Measurements from ENCODE around the gene ECE1. TPM values are rescaled to one million over a fixed set of nuclear protein-coding genes. Genes with fewer than 3 reads are reported as not detected.
"Not testable (repeated sequence)": the region's sequence is repeated elsewhere in the genome, so short reads cannot be mapped to it uniquely, and the experiment has no call there.

Gene ECE1
- total and polyA plus RNA-seq, 9 of the 15 experiments (the other 6 are each of a cell fraction or from before 2014, with no cell fraction given): 0.56 to 34.8 (median 11.0) TPM

DNA sequence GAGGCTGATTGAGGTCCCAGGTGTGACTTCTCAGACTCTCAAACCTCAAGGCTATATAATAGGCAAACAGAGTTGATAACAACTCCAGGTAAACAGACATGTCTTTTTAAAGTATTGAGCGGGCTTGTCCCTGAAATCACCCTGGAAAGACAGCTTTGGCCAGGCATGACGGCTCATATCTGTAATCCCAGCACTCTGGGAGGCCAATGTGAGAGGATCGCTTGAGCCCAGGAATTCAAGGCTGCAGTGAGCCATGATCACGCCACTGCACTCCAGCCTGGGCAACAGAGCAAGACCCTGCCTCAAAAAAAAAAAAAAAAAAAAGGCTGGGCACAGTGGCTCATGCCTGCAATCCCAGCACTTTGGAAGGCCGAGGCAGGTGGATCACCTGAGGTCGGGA is 4.9 kb downstream of the ECE1 start:
- DNase-seq (ENCODE audit: extremely low read depth in 1 of 4, low spot score in 3 of 4); H3K4me2 ChIP-seq (ENCODE audit: insufficient read depth, low read length); H3K27me3 ChIP-seq (ENCODE audit: control insufficient read depth in 2 of 2, insufficient read depth in 2 of 2, low read length in 2 of 2); CTCF ChIA-PET (ENCODE audit: low intra/inter-chr PET ratio); H3K9ac ChIP-seq (ENCODE audit: insufficient read depth in 1 of 2, low read depth in 2 of 2, low read length in 2 of 2); POLR2A ChIA-PET; H3K27ac ChIP-seq (ENCODE audit: extremely low read depth, low read depth, low read length); H3K4me3 ChIP-seq; H2AFZ ChIP-seq (ENCODE audit: low read depth, low read length); H3K36me3 ChIP-seq (ENCODE audit: control insufficient read depth, insufficient read depth, low read length); H3K79me2 ChIP-seq (ENCODE audit: control insufficient read depth, insufficient read depth, low read length); H3K9me3 ChIP-seq (replicated peaks; ENCODE audit: control insufficient read depth, insufficient read depth, low read depth, low read length); BruUV-seq (replicated peaks); intact Hi-C loops (cut with micrococcal nuclease); ATAC-seq; in situ Hi-C loops (cut with MboI); H3K9me1 ChIP-seq (ENCODE audit: control insufficient read depth, insufficient read depth, low read length); FAIRE-seq: not testable (repeated sequence)
- WGBS (ENCODE audit: insufficient coverage, low coverage, missing lambda C conversion rate): 51% methylated on average over 6 of the region's 6 CpGs
- Histone ChIP-seq H3K4me1 (replicated peaks in 1 of 2; ENCODE audit: control insufficient read depth in 2 of 2, insufficient read depth in 2 of 2, low read length in 2 of 2) (peaks cover 2 to 10% of the 10 kb centered on the region in 2 experiments; a peak in 2 of 5 replicates), H4K20me1 (replicated peaks; ENCODE audit: control insufficient read depth, insufficient read depth, low read length) (peaks cover 11% of the 10 kb centered on the region; the same call in 1 of the 2 replicates)
- TF ChIP-seq ZNF121 (CRISPR knock-in tag; conservative IDR thresholded peaks at IDR 0.05): peak; percentile 70

DNA sequence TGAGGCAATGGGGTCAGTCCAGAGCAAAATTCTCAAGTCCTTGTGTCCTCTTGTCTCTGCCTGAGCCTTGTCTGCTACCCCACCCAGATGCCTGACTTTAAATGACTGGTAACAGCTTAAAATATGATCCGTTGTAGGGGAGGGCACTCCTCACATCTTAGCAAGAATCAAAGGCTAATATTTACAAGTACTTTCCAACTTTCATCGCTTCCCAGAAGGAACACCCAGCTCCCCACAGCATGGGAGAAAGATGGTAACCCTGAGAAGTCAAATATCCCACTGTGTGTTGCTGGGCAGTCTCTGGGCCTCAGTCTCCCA is 5.2 kb downstream of the ECE1 start:
- intact Hi-C loops (cut with micrococcal nuclease) (no loop called here), in situ Hi-C loops (cut with MboI) (no loop called here)
- no peak for ATAC-seq
- Histone ChIP-seq H3K27me3 (ENCODE audit: control insufficient read depth in 2 of 2, insufficient read depth in 2 of 2, low read length in 2 of 2) (no peaks in the 10 kb centered on the region), H4K20me1 (replicated peaks; ENCODE audit: control insufficient read depth, insufficient read depth, low read length) (peaks cover 10% of the 10 kb centered on the region; the same call in 1 of the 2 replicates), H3K9me3 (replicated peaks; ENCODE audit: control insufficient read depth, insufficient read depth, low read depth, low read length) (no peaks in the 10 kb centered on the region), H3K36me3 (ENCODE audit: control insufficient read depth, insufficient read depth, low read length) (no peaks in the 10 kb centered on the region), H3K4me3 (no peak overlapping the region), H3K27ac (ENCODE audit: extremely low read depth, low read depth, low read length) (no peak overlapping the region), H3K9ac (ENCODE audit: insufficient read depth in 1 of 2, low read depth in 2 of 2, low read length in 2 of 2) (no peak overlapping the region), H3K4me2 (ENCODE audit: insufficient read depth, low read length) (no peak overlapping the region), H3K79me2 (ENCODE audit: control insufficient read depth, insufficient read depth, low read length) (no peaks in the 10 kb centered on the region), H2AFZ (ENCODE audit: low read depth, low read length) (no peak overlapping the region), H3K9me1 (ENCODE audit: control insufficient read depth, insufficient read depth, low read length) (no peaks in the 10 kb centered on the region), H3K4me1 (replicated peaks in 1 of 2; ENCODE audit: control insufficient read depth in 2 of 2, insufficient read depth in 2 of 2, low read length in 2 of 2) (peaks cover 5 to 10% of the 10 kb centered on the region in 2 experiments; a peak in 4 of 5 replicates)
- TF ChIP-seq, protein P1, sequence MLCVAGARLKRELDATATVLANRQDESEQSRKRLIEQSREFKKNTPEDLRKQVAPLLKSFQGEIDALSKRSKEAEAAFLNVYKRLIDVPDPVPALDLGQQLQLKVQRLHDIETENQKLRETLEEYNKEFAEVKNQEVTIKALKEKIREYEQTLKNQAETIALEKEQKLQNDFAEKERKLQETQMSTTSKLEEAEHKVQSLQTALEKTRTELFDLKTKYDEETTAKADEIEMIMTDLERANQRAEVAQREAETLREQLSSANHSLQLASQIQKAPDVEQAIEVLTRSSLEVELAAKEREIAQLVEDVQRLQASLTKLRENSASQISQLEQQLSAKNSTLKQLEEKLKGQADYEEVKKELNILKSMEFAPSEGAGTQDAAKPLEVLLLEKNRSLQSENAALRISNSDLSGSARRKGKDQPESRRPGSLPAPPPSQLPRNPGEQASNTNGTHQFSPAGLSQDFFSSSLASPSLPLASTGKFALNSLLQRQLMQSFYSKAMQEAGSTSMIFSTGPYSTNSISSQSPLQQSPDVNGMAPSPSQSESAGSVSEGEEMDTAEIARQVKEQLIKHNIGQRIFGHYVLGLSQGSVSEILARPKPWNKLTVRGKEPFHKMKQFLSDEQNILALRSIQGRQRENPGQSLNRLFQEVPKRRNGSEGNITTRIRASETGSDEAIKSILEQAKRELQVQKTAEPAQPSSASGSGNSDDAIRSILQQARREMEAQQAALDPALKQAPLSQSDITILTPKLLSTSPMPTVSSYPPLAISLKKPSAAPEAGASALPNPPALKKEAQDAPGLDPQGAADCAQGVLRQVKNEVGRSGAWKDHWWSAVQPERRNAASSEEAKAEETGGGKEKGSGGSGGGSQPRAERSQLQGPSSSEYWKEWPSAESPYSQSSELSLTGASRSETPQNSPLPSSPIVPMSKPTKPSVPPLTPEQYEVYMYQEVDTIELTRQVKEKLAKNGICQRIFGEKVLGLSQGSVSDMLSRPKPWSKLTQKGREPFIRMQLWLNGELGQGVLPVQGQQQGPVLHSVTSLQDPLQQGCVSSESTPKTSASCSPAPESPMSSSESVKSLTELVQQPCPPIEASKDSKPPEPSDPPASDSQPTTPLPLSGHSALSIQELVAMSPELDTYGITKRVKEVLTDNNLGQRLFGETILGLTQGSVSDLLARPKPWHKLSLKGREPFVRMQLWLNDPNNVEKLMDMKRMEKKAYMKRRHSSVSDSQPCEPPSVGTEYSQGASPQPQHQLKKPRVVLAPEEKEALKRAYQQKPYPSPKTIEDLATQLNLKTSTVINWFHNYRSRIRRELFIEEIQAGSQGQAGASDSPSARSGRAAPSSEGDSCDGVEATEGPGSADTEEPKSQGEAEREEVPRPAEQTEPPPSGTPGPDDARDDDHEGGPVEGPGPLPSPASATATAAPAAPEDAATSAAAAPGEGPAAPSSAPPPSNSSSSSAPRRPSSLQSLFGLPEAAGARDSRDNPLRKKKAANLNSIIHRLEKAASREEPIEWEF (CRISPR knock-in tag; IDR thresholded peaks at IDR 0.05): no peak
- no peak for TF ChIP-seq ZBTB1 (CRISPR knock-in tag; IDR thresholded peaks at IDR 0.05; ENCODE audit: borderline replicate concordance, low read depth)
- no peak for TF ChIP-seq MYBL2 (IDR thresholded peaks at IDR 0.05; ENCODE audit: low read depth)
- TF ChIP-seq MYBL2 (CRISPR knock-in tag; IDR thresholded peaks at IDR 0.05; ENCODE audit: borderline replicate concordance): no peak
- TF ChIP-seq, protein P2, sequence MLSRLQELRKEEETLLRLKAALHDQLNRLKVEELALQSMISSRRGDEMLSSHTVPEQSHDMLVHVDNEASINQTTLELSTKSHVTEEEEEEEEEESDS (CRISPR knock-in tag; IDR thresholded peaks at IDR 0.05): no peak
- no peak for TF ChIP-seq EZH2 (IDR thresholded peaks at IDR 0.05; ENCODE audit: borderline replicate concordance, low read depth, low read length)
- TF ChIP-seq ZNF75A (CRISPR knock-in tag; IDR thresholded peaks at IDR 0.05): no peak
- no peak for TF ChIP-seq ZNF143 (CRISPR knock-in tag; IDR thresholded peaks at IDR 0.05)
- no peak for TF ChIP-seq KLF6 (CRISPR knock-in tag; IDR thresholded peaks at IDR 0.05; ENCODE audit: borderline replicate concordance)
- TF ChIP-seq MED1 (CRISPR knock-in tag; IDR thresholded peaks at IDR 0.05; ENCODE audit: borderline replicate concordance): no peak
- BruUV-seq (replicated peaks): no TSS peak
- 50% methylated on average over 2 of the region's 2 CpGs for WGBS (ENCODE audit: insufficient coverage, low coverage, missing lambda C conversion rate)
- no peak for FAIRE-seq
- CTCF ChIA-PET (ENCODE audit: low intra/inter-chr PET ratio): no interaction called here
- no peak for DNase-seq (ENCODE audit: extremely low read depth in 1 of 4, low spot score in 3 of 4)
- POLR2A ChIA-PET: interaction anchor here (0.5 kb wide), 1 partner anchor 11 kb away, joined by 3 read pairs; no protein-coding TSS in a partner anchor
